ENCODE results near the gene FXYD1. TPM values are rescaled to one million over a fixed set of nuclear protein-coding genes. Genes with fewer than 3 reads are reported as not detected.

FXYD1 gene
- total RNA-seq, 1 experiment from 2014 or later, result not detected

- DNase-seq (ENCODE audit: extremely low read depth, low read depth), result no peak
Observed at GRCh38 chr19:35156673-35157014, 18.0 kb downstream of the FXYD1 start.

- no peak for DNase-seq (ENCODE audit: extremely low read depth, low read depth)
Observed at GRCh38 chr19:35157431-35157830, 18.8 kb downstream of the FXYD1 start.

GRCh38 chr19:35159606-35160005, 21.0 kb downstream of the FXYD1 start:
- DNase-seq (ENCODE audit: extremely low read depth, low read depth), result no peak

- no peak for DNase-seq (ENCODE audit: extremely low read depth, low read depth)
Observed at GRCh38 chr19:35160629-35161433, 22.2 kb downstream of the FXYD1 start.

GRCh38 chr19:35161434-35161743, 22.8 kb downstream of the FXYD1 start:
- no peak for DNase-seq (ENCODE audit: extremely low read depth, low read depth)

GRCh38 chr19:35162471-35163326, 24.1 kb downstream of the FXYD1 start:
- DNase-seq (ENCODE audit: extremely low read depth, low read depth), result no peak

GRCh38 chr19:35164418-35164817, 25.8 kb downstream of the FXYD1 start:
- no peak for DNase-seq (ENCODE audit: extremely low read depth, low read depth)

- DNase-seq (ENCODE audit: extremely low read depth, low read depth), result no peak
Observed at GRCh38 chr19:35165200-35166058, 26.8 kb downstream of the FXYD1 start.

- DNase-seq (ENCODE audit: extremely low read depth, low read depth), result no peak
Observed at GRCh38 chr19:35166100-35167063, 27.8 kb downstream of the FXYD1 start.

GRCh38 chr19:35167251-35168119, 28.9 kb downstream of the FXYD1 start:
- DNase-seq (ENCODE audit: extremely low read depth, low read depth), result no peak

- DNase-seq (ENCODE audit: extremely low read depth, low read depth), result no peak
Observed at GRCh38 chr19:35168196-35168595, 29.6 kb downstream of the FXYD1 start.

GRCh38 chr19:35169221-35169995, 30.8 kb downstream of the FXYD1 start:
- no peak for DNase-seq (ENCODE audit: extremely low read depth, low read depth)

GRCh38 chr19:35170359-35171061, 31.9 kb downstream of the FXYD1 start:
- no peak for DNase-seq (ENCODE audit: extremely low read depth, low read depth)

- no peak for DNase-seq (ENCODE audit: extremely low read depth, low read depth)
Observed at GRCh38 chr19:35171730-35172129, 33.1 kb downstream of the FXYD1 start.

GRCh38 chr19:35174226-35174625, 35.6 kb downstream of the FXYD1 start:
- DNase-seq (ENCODE audit: extremely low read depth, low read depth), result no peak

- DNase-seq (ENCODE audit: extremely low read depth, low read depth), result no peak
Observed at GRCh38 chr19:35176181-35176570, 37.6 kb downstream of the FXYD1 start.

- no peak for DNase-seq (ENCODE audit: extremely low read depth, low read depth)
Observed at GRCh38 chr19:35177377-35178274, 39.0 kb downstream of the FXYD1 start.

Data from NCI-H460 (cell line).